Stimulated activated CD8-positive, alpha-beta memory T cell treated with anti-CD3 and anti-CD28 coated beads, Interleukin-12 subunit alpha, Interleukin-12 subunit beta, amount 100 ng/mL, for 24 hours (primary cell): ENCODE measurements around the gene SLC7A8.

Source experiments
- DNase-seq: peaks from one replicate; pipeline ENCODE4 v3.0.0-alpha.2; 2020; ENCODE audit errors: extremely low read depth

SLC7A8 gene

DNA sequence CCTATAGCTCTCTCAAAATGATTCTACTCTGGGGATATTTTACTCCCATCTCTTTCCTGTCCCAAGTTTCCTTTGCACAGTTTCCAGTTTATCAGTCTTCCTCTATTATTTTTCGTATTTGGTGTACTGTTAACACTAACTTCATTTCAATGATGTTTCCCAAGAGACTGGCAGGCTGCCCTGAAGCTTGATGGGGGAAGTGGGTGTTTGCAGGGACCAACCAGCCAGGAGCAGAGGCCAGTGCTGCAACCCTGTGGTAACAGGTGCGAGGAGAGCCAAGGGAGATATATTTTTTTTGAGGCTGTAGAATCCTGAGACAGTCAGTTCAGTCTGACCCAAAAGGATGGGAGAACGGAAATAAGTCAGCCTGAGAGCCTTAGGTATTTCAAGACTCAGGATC lies 52.6 kb downstream of the SLC7A8 start:
- no peak for DNase-seq

DNA sequence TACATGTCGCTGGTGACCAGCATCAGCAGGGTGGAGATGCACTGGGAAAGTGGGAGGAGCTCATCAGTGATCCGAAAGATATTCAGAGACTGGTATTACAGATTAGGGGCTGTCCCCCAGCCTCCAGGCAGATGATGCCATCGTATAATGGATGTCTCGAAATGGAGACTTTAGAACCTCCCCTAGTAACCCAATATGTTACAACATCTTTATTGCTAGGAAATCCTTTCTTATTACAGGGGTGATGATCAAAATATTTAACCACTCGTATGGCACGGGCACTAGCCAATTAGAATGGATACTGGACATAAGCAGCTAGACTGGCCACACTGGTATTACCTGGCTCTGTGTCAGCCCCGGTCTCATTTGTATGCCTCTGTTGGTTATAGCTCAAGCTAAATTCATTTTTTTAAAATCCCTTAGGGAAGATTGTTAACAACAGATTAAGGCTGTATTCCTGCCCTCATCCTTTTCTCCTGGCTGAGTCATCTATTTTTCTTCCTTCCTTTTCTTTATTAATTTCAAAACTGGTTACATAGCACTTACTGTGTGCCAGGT lies 53.6 kb downstream of the SLC7A8 start:
- no peak for DNase-seq

DNA sequence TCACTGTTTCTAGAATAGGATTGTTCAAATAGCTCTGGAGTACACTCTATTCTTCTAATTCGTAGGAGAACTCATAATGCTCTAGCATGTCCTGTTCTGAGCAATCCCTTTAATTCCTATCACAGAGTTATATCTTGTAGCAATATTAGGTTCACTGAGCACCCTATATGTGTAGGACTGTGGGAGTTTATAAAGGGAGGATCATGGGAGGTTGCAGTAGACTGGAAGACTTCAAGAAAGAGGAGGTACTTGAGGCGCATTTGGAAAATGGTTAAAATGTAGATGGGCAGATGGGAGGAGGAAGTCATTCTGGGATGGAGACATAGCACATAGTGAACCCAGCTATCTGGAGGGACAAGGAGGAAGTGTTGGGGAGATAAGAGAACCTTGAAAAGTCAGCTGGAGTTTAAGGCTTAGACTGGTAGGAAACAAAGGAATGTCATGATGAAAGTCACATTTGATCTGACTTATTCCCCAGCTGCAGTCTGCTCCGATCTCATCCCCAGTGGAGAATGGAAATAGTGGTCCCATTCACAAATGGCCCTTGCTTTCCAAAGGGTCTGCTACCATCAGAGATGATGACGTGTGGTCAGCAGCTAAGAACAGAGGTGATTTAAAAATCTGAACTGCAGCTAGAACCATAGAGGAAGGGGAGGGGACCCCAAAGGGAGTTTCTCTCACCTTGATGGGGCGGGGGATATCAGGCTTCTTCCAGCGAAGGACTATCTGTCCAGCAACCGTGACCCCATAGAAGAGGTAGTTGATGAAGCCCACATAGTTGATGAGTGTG lies 54.3 kb downstream of the SLC7A8 start:
- no peak for DNase-seq

DNA sequence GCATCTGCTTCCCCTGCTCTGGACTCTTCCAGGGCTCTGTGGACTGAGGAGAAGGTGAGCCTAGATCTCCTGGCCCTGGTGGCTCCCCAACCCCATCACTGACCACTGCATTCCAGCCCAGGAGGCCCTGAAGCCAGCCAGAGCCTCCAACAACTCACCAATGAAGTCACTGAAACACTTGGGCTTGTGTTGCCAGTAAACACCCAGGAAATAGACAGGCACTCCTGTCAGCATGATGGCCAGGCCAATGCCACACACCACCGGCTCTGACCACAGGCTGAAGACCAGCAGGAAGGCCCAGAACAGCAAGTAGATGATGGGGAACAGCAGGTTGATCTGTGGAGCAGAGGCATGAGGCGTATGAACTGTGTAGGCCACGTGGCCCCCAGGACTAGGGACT lies 55.6 kb downstream of the SLC7A8 start:
- no peak for DNase-seq

DNA sequence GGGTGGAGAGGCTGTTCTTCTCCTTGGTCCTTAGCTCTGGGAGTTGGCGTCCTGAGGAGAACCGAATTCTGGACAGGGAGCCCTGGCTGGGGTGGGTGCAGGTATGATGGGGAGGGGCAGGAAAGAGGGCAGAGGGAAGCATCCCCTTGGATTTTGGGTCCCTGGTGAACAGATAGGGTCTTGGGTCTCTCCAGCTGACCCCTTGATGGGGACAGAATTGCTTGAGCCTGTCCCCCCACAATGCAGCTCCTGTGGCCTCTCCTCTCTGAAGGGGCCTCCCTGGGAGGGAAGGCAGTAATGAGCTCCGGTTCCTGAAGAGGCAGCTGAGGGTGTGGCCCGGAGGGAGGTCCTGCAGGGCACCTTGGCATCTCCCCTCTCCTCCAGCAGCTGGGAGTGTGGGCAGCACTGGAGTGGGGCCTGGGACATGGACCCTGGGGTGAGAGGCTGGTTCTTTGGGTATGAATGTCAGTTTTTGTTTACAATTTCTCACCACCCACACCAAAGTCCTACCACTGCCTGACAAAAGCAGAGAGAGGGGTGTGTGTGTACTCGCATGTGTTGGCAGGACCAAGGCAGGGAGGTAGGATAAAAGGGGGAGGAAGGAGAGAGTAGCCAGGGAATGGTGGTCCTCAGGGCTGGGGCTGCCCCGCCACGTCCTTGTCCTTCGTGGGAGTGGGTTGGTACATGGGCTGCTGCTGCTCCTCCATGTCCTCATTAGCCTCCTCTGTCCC lies 56.7 kb downstream of the SLC7A8 start:
- no peak for DNase-seq

DNA sequence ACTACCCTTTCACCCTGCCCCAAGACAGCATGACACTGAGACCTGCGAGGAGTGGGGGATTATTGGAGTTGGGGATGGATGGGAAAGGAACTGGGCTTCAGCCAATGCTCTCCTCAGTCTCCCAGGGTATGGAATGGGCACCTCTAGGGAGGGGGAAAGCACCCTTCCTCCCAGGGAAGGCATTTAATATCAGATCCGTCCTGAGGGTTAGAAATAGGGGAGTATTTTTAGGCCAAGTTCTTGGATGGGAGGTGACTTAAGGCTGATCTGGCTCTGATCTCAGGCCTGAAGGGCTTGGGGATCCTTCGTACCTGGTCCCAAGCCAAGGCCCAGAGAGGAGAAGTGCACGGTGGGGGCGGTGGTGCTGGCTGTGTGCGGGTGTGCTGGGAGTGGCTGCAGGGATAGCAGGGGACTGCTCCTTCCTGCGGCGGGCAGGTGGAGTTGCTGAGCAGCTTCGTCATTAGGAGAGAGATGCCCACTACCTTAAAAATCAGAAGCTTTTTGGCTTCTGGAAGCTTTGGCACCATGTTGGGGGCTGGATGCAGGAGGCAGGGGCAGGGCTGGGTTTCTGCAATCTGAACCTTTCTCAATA lies 57.4 kb downstream of the SLC7A8 start:
- no peak for DNase-seq

DNA sequence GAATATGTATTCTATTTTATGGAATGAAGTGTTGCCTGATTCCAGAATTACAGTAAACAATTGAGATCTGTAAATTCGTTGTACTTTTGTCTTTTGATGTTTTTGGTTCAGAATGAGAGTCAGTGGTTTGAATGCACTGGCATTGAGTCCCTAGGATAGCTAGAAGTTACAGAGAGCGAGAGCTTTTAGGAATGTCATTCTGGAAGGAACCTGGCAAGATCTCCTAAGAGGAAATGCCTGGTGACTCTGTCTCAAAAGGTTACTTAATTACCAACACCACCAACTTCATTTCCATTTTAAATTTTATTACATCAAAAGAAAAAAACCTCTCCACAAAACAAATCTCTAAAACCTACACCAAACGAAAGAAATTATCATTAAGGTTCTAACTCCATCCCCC lies 58.4 kb downstream of the SLC7A8 start:
- no peak for DNase-seq

DNA sequence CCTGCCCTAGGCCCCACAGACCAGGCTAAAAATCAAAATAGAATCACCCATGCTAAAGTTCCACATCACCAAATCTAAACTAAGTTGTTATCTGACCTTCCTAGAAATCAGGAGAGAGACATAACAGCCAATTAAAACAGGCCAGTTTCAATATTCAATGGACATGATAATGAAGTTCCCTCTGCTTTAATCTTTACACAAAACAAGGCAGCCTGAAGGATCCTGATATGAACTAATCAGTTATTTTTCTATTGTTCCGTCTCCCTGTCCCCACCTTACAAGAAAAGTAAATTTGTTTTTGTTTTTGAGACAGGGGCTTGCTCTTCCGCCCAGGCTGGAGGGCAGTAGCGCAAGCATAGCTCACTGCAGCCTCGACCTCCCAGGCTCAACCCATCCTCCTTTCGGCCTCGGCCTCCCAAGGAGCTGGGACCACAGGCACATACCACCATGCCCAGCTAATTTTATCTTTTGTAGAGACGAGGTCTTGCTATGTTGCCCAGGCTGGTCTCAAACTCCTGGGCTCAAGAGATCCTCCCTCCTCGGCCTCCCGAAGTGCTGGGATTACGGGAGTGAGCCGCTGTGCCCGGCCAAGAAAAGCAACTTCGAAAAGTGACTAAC lies 59.0 kb downstream of the SLC7A8 start:
- DNase-seq: no peak

DNA sequence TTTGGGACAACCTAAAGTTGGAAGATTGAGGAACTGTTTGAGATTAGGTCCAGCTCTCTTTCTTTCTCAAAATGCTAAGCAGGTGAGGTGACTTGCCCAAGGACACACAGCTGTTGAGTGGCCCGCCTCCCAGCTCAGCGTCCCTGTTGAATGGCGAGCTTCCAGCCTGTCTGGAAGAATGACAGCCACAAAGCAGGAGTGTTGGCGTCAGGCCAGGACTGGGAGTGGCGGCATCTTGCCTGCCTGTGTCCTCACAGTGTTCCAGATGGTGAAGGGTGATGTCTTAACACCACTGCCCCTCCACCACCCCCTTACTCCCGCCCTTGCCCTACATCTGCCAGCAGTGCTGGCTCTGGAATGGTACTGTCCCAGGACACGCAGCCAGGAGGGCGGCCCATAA lies 60.0 kb downstream of the SLC7A8 start:
- no peak for DNase-seq

DNA sequence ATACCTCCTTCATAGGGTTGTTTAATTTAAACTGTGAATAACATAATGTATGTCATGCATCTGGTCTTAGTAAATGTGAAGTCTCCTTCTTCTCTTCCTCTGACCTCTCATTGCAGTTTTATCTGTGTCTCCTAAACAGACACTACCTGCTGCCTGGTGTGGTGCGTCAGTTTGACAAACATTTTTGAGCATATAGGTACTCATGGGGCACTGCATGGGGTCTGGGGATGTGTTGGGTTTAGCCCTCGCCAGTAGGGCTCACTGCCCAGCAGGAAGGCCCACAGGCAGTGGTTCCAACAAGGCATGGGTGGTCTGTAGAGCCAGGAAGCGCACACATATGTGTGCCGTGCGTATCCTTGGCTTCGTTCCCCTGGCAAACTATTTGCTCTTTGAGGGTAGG lies 61.4 kb downstream of the SLC7A8 start:
- DNase-seq: no peak

DNA sequence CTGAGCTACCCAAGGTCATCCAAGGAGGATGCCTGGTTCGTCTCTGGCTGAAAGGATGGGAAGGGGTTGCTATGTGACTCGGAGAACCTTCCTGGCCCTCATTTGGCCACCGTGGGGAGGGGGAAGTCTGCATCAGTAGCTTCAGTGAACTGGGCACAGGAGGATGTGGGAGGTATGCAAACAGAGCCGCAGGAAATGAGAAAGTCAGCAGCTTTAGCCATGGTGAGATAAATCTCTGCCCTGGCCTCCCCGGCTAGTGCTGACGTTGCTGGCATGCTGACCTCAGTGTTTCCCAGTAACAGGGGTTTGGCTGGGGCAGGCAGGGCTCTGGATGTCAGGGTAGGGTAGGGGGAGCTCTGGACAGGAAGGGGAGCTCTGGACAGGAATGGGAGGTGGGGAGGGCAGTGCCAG lies 62.1 kb downstream of the SLC7A8 start:
- no peak for DNase-seq

DNA sequence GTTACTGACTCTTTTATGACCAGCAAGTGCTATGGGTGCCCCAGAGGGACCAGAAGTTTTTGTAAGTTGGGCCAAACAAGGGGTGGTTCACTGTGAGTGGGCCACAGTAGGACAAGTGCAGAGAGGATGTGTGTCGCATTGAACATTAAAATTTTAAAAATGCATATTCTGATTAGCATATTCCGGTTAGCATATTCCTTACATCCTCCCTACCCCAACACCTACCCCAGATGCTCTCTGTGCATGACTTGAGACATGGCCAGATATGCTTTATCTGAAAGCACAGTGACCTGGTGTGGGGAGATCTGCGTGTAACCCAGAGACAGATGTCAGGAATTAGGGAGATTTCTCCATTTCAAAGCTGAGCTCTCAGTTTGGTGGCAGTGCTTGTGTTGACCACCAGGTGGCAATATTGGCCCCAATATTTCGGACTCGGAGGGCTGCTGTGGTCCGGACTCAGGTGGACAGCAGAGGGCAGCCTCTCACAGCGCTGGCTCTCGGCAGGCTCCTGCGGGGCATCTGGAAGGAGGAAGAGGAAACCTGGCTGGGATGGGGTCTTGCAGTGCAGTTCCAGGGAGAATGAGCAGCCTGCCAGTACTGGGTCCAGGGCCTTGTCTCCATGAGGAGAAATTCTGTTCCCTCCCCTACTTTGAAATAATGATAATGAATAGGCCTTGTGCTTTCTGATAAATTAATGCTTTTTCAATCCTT lies 62.8 kb downstream of the SLC7A8 start:
- peak; percentile 41 for DNase-seq

DNA sequence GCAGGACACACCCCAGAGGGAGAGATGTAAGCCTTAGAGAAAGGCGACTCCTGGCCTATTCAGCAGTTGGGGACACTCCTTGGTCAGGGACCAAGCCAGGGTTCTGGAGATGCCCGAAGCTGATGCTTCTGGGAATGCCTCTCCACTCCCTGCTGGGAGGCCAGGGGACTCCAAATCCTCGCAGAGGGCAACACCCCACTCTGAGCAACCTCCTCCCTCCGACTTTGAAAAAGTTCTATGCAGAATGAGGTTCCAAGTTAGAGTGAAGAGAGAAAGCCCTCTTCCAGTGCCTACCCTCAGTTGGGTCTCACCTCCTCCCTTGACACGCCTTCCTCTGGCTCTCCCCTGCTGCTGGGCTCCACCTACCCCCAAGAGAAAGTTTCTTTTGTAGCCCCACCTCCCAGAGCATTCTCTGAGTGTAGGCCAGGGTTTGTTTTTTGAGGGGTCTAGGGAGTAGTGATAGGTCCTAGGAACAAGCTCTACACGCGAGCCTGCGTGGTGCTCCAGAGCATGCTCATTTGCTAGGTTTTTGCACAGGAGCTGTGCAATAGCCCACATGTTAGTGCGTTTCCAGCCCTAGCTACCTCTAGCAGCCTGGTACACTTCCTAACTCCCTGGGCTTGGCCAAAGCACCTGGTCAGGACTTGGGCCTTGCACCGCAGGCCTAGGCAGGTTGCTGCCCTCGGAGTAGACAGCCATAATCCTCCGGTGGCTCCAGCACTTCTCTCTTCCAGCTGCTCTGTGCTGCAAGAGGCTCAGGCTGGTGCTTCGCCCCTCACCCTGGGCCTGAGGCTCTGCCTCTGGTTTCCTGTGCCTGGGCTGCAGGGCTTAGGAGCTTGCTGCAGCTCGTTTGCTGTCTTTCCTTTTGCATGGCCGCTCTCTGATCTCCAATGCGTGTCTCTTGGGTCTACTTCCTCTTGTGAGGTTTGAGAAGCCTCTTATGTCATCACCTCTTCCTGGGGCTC lies 63.8 kb downstream of the SLC7A8 start:
- DNase-seq: no peak

DNA sequence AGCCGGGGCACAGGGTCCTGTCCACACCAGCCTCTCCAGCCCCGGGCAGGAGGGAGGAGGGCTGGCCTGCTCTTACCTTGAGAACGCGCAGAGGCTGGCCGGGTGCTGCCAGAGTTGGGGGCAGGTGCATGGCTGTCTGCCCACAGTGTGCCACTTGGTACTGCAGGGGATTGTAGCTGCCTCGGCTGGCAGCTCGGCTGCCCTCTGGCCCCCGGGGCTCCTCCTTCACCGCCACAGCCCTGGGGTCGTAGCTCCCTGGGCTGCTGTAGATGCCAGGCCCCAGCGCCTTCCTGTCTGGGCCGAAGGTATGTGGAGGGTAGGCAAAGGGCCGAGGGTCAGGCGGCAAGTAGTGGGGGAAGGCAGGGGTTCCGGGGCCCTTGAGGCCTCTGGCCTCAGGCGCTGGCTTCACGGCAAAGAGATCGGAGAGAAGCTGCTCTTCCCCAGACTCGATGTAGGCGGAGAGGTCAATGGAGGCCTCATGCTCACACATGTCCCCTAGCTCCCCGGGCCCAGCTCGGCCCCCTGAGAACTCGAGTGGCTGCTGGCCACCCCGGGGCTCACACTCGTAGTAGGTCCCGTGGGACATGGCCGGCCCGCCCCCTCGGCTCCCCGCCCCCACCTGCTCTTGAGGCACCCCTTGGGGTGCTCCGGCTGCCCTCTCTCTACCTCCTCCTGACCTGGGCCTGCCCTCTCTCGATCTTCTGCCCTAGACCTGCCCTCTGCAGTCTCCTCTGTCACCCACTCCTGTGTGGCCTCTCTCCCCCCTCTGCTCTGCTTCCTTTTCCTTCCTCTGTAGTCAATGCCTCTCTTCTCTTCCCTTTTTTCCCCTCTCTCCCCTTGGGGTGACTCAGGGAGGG lies 64.7 kb downstream of the SLC7A8 start, which contains the start of gene CEBPE:
TSS of gene CEBPE (minus strand) at position 750 of the 857 bp plus-strand sequence. CDS start at position 586, 164 bp downstream.
- DNase-seq: no peak

DNA sequence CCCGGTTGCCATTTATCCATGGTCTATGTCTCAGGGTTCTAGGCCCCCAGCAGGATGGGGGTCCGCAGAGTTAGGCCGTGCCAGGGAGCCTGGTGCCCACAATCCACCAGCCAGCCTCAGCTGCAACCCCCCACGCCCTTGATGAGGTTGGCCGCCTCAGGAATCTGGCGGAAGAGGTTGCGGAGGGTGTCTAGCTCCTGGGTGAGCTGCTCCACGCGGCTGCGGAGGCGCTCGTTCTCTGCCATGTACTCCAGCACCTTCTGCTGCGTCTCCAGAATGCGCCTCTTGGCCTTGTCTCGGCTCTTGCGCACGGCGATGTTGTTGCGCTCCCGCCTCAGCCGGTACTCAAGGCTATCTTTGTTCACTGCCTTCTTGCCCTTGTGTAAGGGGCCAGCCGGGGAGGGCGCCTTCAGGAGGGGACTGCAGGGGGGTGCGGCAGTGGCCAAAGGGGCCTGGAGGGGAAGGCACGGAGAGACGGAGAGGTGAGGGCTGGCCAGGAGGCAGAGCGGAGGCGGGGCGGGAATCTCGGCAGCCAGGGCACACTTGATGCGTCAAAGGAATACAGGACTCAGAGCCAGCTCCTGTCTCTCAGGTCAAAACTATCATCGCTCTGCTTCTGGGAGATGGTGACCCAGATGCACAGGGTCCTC lies 66.0 kb downstream of the SLC7A8 start:
- no peak for DNase-seq

DNA sequence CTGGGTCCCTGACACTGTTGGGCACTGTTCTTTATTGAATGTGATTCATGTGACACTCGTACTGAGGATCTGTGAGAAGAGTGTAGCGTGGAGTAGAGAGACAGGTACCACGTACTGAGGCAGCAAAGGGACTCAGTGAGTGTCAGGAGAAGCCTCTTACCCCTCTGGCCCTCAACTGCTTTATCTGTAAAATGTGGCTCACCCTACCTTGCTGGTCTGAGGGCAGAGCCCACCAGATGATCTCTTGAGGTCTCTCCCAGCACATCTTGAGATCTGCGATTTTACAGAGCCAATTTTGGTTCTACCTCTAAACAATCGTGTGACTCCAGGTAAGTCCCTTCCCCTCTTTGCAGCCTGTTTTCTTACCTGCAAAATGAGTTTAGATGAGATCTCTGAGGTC lies 67.5 kb downstream of the SLC7A8 start:
- DNase-seq: no peak

DNA sequence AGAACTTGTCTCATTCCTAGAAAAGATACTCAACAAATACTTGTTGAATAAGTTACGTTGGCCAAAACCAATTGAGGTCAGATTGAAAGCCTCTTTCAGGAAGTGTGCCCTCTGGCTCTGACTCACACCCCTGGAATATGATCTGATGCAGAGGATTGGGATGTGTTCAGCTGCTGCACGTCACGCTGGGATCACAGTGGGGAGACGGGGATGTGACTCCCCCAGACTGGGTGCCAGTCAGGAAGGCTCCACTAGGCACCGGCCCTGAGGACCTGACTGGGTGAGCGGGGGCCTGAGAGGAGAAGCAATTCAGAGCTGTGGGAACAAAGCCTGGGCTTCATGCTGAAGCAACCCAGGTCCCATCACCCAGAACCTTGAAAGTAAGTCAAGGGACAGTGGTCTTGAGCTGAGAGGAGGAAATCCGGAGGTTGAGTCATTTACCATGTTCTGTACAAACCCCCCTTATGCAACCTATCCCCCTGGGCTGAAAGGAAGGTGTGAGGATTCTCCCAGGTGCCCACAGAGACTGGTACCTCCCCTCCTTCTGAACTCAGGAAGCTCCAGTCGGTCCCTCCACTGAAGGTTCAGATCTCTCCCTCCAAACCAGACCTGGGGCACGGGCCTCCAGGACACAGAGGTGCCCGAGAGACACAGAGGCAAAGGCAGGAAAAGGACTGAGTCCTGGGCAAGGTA lies 68.3 kb downstream of the SLC7A8 start:
- DNase-seq: no peak

DNA sequence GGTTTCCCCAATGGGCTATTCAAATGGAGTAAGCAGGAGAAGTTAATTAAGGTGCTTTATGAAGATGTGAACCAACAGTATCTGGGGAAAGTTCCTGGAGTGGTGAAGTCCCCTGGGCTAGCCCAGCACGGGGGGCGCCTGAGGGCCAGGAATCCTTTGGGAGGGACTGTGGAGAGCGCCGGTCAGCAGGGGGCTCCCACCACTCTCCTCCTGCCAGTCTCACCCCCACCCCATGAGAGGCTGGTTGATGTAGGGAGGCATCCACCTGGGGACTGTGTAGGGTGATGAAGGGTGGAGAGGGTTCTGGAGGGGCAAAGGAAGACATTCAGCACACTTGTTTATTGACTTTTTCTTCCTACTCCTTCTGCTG lies 68.8 kb downstream of the SLC7A8 start:
- no peak for DNase-seq
